Measurements from ENCODE around the gene CYP4F8.

GRCh38 chr19:15640904-15641597 lies 26.0 kb downstream of the CYP4F8 start:
- TF ChIP-seq, protein P1, sequence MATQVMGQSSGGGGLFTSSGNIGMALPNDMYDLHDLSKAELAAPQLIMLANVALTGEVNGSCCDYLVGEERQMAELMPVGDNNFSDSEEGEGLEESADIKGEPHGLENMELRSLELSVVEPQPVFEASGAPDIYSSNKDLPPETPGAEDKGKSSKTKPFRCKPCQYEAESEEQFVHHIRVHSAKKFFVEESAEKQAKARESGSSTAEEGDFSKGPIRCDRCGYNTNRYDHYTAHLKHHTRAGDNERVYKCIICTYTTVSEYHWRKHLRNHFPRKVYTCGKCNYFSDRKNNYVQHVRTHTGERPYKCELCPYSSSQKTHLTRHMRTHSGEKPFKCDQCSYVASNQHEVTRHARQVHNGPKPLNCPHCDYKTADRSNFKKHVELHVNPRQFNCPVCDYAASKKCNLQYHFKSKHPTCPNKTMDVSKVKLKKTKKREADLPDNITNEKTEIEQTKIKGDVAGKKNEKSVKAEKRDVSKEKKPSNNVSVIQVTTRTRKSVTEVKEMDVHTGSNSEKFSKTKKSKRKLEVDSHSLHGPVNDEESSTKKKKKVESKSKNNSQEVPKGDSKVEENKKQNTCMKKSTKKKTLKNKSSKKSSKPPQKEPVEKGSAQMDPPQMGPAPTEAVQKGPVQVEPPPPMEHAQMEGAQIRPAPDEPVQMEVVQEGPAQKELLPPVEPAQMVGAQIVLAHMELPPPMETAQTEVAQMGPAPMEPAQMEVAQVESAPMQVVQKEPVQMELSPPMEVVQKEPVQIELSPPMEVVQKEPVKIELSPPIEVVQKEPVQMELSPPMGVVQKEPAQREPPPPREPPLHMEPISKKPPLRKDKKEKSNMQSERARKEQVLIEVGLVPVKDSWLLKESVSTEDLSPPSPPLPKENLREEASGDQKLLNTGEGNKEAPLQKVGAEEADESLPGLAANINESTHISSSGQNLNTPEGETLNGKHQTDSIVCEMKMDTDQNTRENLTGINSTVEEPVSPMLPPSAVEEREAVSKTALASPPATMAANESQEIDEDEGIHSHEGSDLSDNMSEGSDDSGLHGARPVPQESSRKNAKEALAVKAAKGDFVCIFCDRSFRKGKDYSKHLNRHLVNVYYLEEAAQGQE (IDR thresholded peaks at IDR 0.05; ENCODE audit: low read depth) = no peak
- no peak for TF ChIP-seq USF1 (IDR thresholded peaks at IDR 0.05)
- TF ChIP-seq EGR1 (IDR thresholded peaks at IDR 0.05) = no peak
- no peak for TF ChIP-seq MAX (IDR thresholded peaks at IDR 0.05)
- no peak for TF ChIP-seq FOXM1 (IDR thresholded peaks at IDR 0.05; ENCODE audit: borderline replicate concordance, low read depth)
- TF ChIP-seq EP300 (IDR thresholded peaks at IDR 0.05; ENCODE audit: borderline replicate concordance) = no peak
- TF ChIP-seq TAF1 (IDR thresholded peaks at IDR 0.05; ENCODE audit: low read depth) = no peak
- no peak for TF ChIP-seq TCF12 (IDR thresholded peaks at IDR 0.05; ENCODE audit: low read depth)
- TF ChIP-seq YY1 (IDR thresholded peaks at IDR 0.05; ENCODE audit: low read depth) = no peak
- TF ChIP-seq CEBPB (IDR thresholded peaks at IDR 0.05) = no peak
- no peak for TF ChIP-seq CREB1 (IDR thresholded peaks at IDR 0.05; ENCODE audit: low read depth)
- TF ChIP-seq RAD21 (IDR thresholded peaks at IDR 0.05; ENCODE audit: low read depth) = no peak
